NCI-H2029 (cell line): ENCODE measurements around the gene TCEANC.
A peak's percentile ranks its signal among the peaks of the same experiment; 100 is the strongest.
"Not testable (repeated sequence)": the region's sequence is repeated elsewhere in the genome, so short reads cannot be mapped to it uniquely, and the experiment has no call there.

Experiments used
- DNase-seq: peaks from one replicate; lab custom pipeline; 2025; lab: John Stamatoyannopoulos, UW

TCEANC gene

GRCh38 chrX:13658602-13659001 lies 5.7 kb downstream of the TCEANC start:
- DNase-seq: no peak

- no peak for DNase-seq
Measured at GRCh38 chrX:13659063-13659462, 6.1 kb downstream of the TCEANC start.

- DNase-seq: no peak
Measured at GRCh38 chrX:13661735-13662288, 8.9 kb downstream of the TCEANC start.

GRCh38 chrX:13662355-13662791 lies 9.4 kb downstream of the TCEANC start:
- DNase-seq: no peak

GRCh38 chrX:13664020-13664419 lies 11.1 kb downstream of the TCEANC start:
- DNase-seq: no peak

- no peak for DNase-seq
Measured at GRCh38 chrX:13666836-13667235, 13.9 kb downstream of the TCEANC start.

DNA sequence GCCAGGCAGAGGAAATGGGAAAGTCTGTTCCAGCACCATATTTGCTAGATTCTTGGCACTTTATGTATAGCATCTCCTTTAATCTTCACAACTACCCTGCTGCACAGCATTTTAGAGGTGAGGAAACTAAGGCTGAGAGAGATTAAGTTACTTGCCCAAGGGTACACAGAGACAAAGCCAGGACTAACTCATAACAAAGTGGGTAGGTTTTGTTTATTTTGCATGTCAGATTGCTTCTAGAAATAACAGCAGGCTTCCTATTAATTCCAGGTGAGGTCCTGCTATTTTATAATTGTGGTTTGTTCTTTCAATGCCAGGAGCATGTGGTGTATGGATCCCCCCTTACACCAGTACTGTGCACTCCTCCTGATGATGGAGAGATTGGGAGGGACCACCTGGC lies 15.0 kb downstream of the TCEANC start:
- DNase-seq: no peak

GRCh38 chrX:13669246-13669737 lies 16.4 kb downstream of the TCEANC start:
- DNase-seq: peak; percentile 67

DNA sequence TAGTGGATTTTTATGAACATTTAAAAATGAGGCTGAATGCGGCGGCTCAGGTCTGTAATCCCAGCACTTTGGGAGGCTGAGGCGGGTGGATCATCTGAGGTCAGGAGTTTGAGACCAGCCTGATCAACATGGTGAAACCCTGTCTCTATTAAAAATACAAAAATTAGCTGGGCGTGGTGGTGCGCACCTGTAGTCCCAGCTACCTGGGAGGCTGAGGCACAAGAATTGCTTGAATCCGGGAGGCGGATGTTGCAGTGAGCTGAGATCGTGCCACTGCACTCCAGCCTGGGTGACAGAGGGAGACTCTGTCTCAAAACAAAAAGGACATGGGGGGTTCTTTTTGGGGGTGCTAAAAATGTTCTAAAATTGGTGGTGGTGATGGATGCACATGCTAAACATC lies 16.8 kb downstream of the TCEANC start:
- DNase-seq: not testable (repeated sequence)

- DNase-seq: no peak
Measured at GRCh38 chrX:13670197-13670596, 17.3 kb downstream of the TCEANC start.

GRCh38 chrX:13673016-13673415 lies 20.1 kb downstream of the TCEANC start:
- no peak for DNase-seq

DNA sequence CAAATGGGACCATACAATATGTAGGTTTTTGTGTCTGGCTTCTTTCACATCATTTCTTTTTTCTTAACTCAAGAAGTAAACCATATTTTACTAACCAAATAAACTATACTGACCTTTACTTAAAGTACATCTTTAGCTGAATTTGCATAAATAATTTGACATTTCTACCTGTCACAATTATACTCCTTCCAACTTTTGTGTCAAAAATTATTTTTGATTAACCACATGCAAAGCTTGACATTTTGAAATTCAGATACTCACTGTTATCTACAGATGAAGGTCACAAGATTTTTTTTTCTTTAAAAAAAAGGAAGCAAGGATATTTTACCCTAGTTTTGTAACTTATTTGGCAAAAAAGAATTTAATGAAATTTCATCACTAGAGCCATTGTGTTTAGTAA lies 23.9 kb downstream of the TCEANC start:
- no peak for DNase-seq

DNA sequence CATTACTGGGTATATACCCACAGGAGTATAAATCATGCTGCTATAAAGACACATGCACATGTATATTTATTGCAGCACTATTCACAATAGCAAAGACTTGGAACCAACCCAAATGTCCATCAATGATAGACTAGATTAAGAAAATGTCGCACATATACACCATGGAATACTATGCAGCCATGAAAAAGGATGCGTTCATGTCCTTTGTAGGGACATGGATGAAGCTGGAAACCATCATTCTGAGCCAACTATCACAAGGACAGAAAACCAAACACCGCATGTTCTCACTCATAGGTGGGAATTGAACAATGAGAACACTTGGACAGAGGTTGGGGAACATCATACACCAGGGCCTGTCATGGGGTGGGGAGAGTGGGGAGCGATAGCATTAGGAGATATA lies 26.8 kb downstream of the TCEANC start:
- DNase-seq: not testable (repeated sequence)

GRCh38 chrX:13681595-13681994 lies 28.7 kb downstream of the TCEANC start:
- no peak for DNase-seq

DNA sequence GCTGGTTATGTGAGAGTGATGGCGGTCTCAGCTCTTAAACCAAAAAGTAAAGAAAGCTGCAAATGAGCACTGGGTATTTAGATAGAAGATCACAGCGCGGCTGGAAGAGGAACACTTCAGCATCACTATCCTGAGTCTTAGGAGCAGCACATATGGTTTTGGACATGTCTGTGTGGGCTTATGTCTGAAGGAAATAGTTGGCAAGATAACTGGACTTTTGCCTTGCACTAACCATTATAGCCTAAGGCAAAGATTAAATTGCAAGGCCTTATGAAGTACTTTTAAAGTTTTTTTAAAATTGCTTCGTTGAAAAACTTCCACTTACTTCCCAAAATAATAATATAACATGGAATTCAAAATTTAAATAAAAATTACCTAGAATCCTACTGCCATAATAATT lies 31.4 kb downstream of the TCEANC start:
- no peak for DNase-seq

DNA sequence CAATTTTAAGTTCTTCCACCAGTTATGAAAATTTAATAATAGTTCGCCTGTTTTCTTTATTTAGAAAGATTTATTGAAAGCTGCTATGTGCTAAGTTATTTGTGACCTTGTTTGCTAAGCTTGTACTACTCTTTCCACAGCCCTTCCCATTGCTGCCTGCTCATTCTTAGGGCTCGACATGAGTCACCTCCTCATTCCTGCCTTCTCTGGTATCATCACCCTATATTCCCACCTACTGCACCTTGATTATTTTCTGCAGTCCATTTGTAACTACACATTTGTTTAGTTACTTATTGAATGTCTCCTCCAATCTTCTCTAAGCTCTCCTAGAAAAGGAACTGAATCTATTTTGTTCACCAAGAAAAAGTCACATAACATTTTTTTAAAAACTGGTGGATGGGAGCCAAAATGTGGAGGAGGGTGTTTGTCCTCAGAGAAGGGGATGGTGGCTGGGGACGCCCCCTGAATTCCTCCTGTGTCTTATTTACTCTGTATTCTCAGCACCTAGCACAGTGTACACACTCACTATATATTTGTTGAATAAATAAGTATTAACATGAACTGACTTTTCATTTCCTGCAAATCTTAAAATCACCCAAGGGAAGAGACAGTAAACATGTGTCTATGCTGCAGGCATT lies 32.3 kb downstream of the TCEANC start:
- no peak for DNase-seq

DNA sequence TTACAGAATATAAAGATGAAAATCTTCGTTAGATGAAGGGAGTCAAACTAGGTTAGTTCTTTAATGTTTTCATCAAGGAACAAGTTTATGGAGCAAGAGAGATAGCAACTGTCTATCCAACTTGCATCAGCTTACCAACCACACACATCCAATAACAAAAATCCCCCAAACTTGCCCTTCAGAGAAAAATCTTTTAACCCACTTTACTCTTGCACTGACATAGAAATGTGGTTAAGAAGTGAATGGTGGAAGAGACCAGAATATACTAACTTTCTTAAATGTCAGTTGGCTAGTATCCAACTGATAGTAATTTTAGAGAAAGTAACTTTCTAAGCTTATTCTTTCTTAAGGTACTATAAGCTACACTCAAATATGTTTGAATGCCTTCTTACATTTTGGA lies 34.3 kb downstream of the TCEANC start:
- no peak for DNase-seq

DNA sequence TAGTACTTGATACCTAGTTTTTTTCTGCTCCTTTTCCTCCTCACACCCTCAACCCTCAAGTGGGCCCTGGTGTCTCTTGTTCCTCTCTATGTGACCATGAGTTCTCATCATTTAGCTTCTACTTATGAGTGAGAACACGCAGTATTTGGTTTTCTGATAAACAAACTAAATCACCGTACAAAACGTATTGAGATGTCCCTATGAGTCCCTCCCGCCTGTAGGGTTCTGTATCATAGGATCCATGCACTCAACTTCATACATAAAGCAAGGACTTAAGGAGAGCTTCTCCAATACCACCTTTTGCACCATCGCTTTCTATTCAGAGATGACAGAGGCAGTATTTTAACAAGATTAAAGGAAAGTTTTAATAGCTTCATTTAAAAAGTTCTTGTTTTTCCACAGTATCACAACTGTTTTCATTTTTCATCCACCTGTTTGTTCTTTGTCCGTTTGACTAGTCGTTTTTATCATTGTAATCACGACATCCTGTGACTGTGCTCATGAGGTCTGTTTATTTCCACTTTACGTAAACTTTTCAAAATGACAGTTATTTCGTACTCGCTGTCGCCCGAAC lies 35.5 kb downstream of the TCEANC start:
- DNase-seq: no peak

- peak; percentile 46 for DNase-seq
Measured at GRCh38 chrX:13688958-13689740, 36.2 kb downstream of the TCEANC start, which contains the start of gene RAB9A. RAB9A (plus strand) TSS chrX:13689128; CDS start chrX:13708747, 19,619 bp downstream.

GRCh38 chrX:13689741-13690211 lies 36.8 kb downstream of the TCEANC start:
- DNase-seq: no peak

- no peak for DNase-seq
Measured at GRCh38 chrX:13690836-13691235, 37.9 kb downstream of the TCEANC start.

DNA sequence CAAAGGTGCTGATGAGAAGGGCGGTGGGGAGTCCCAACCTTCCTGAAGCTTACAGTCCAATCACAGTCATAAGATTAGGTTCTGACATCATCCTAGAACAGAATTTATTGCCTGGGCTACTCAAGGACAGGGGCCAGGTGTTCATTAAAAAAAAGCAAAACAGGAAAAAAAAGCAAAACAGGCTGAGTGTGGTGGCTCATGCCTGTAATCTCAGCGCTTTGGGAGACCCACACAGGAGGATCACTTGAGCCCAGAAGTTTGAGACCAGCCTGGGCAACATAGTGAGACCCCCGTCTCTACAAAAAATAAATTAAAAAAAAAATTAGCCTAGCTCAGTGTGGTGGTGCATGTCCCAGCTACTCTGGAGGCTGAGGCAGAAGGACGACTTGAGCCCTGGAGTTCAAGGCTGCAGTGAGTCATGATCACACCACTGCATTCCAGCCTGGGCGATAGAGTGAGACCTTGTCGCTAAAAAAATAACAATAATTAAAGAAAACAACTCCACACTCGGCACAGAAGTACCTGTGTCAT lies 39.0 kb downstream of the TCEANC start:
- DNase-seq: no peak
